K562 (cell line): ENCODE data around the gene RAD17. TPM values are rescaled to one million over a fixed set of nuclear protein-coding genes. Genes with fewer than 3 reads are reported as not detected.
A peak's percentile ranks its signal among the peaks of the same experiment; 100 is the strongest.

Source experiments
- GATA2 ChIP-seq: sonication (generic); formaldehyde crosslinking; IDR thresholded peaks from 2 replicates; pipeline ENCODE4 v1.4.0; 2020; ENCODE audit warnings: mild to moderate bottlenecking, missing genetic modification reagents
- SMARCE1 ChIP-seq: fragments of 450-650 bp; IDR thresholded peaks from 2 replicates; pipeline ENCODE4 v1.7.1; 2016; ENCODE audit warnings: mild to moderate bottlenecking
- TEAD4 ChIP-seq, 2 experiments: sonication (generic) in 1 of 2; formaldehyde crosslinking in 1 of 2; IDR thresholded peaks; 2 replicates each; pipeline versions ENCODE4 v1.6.1 to v1.8.0; 2012 to 2022; ENCODE audit warnings: borderline replicate concordance in 1 of 2, inconsistent platforms in 1 of 2, low read length in 1 of 2, mild to moderate bottlenecking in 1 of 2, missing genetic modification reagents in 1 of 2
- polyA plus RNA-seq, 8 experiments: library from polyadenylated mRNA; depleted of rRNA in 4 of 8; stranded (reverse) in 5 of 8; unstranded in 3 of 8; fragments of >200 nt; fragmentation: Nextera tagmentation in 2 of 8; fragmentation: Illumina TruSeq in 1 of 8; extraction: Ambion mirVana in 2 of 8; extraction: Trizol in 1 of 8; gene quantifications; 2 replicates each; pipeline versions ENCODE4 v1.2.1 to v1.2.3, GENCODE V29; 2011 to 2014; ENCODE audit warnings: inconsistent platforms in 1 of 8, missing spikeins in 1 of 8
- total RNA-seq, 7 experiments: library from RNA; depleted of rRNA in 6 of 7; stranded (reverse); fragments of >200 nt in 6 of 7; fragmentation: Illumina TruSeq in 2 of 7; extraction: Trizol in 2 of 7; gene quantifications; 2 replicates each; pipeline versions ENCODE4 v1.2.1 to v1.2.3, GENCODE V29; 2011 to 2021; ENCODE audit warnings: low replicate concordance in 1 of 7
- TF ChIP-seq, protein P1 (sequence below): fragments of 200-600 bp; sonication (generic); IDR thresholded peaks from one replicate; pipeline ENCODE4 v1.6.1; 2012; ENCODE audit warnings: mild to moderate bottlenecking, low read depth, low read length, inconsistent platforms

The RAD17 gene
- total and polyA plus RNA-seq, 9 of the 15 experiments (the other 6 are each of a cell fraction or from before 2014, with no cell fraction given): 21.1 to 50.1 (median 40.1) TPM

DNA sequence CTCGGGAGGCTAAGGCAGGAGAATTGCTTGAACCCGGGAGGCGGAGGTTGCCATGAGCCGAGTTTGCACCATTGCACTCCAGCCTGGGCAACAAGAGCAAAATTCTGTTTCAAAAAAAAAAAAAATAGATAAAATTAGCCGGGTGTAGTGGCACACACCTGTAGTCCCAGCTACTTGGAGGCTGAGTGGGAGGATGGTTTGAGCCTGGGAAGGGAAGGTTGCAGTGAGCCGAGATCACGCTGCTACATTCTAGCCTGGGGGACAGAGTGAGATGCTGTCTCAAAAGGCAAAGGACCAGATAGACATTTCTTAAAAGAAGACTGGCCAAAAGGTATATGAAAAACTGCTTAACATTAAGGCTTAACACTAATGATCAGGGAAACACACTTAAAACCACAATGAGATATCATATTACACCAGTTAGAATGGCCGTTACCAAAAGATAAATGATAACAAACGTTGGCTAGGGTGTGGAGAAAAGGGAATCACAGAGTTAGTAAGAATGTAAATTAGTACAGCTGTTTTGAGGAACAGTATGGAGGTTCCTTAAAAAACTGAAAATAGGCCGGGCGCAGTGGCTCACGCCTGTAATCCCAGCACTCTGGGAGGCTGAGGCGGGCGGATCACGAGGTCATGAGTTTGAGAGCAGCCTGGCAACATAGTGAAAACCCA is 35.2 kb downstream of the RAD17 start (continued):
- TF ChIP-seq SMARCE1 (peak; percentile 42; the same call in 1 of the 2 replicates), GATA2 (CRISPR knock-in tag) (no peak), TEAD4 (IDR thresholded peaks at IDR 0.05; ENCODE audit: low read length) (0 out of 2 replicates have a peak, but pooled peaks have one; percentile 27), TEAD4 (CRISPR knock-in tag; IDR thresholded peaks at IDR 0.05; ENCODE audit: borderline replicate concordance) (no peak)
- TF ChIP-seq, protein P1, sequence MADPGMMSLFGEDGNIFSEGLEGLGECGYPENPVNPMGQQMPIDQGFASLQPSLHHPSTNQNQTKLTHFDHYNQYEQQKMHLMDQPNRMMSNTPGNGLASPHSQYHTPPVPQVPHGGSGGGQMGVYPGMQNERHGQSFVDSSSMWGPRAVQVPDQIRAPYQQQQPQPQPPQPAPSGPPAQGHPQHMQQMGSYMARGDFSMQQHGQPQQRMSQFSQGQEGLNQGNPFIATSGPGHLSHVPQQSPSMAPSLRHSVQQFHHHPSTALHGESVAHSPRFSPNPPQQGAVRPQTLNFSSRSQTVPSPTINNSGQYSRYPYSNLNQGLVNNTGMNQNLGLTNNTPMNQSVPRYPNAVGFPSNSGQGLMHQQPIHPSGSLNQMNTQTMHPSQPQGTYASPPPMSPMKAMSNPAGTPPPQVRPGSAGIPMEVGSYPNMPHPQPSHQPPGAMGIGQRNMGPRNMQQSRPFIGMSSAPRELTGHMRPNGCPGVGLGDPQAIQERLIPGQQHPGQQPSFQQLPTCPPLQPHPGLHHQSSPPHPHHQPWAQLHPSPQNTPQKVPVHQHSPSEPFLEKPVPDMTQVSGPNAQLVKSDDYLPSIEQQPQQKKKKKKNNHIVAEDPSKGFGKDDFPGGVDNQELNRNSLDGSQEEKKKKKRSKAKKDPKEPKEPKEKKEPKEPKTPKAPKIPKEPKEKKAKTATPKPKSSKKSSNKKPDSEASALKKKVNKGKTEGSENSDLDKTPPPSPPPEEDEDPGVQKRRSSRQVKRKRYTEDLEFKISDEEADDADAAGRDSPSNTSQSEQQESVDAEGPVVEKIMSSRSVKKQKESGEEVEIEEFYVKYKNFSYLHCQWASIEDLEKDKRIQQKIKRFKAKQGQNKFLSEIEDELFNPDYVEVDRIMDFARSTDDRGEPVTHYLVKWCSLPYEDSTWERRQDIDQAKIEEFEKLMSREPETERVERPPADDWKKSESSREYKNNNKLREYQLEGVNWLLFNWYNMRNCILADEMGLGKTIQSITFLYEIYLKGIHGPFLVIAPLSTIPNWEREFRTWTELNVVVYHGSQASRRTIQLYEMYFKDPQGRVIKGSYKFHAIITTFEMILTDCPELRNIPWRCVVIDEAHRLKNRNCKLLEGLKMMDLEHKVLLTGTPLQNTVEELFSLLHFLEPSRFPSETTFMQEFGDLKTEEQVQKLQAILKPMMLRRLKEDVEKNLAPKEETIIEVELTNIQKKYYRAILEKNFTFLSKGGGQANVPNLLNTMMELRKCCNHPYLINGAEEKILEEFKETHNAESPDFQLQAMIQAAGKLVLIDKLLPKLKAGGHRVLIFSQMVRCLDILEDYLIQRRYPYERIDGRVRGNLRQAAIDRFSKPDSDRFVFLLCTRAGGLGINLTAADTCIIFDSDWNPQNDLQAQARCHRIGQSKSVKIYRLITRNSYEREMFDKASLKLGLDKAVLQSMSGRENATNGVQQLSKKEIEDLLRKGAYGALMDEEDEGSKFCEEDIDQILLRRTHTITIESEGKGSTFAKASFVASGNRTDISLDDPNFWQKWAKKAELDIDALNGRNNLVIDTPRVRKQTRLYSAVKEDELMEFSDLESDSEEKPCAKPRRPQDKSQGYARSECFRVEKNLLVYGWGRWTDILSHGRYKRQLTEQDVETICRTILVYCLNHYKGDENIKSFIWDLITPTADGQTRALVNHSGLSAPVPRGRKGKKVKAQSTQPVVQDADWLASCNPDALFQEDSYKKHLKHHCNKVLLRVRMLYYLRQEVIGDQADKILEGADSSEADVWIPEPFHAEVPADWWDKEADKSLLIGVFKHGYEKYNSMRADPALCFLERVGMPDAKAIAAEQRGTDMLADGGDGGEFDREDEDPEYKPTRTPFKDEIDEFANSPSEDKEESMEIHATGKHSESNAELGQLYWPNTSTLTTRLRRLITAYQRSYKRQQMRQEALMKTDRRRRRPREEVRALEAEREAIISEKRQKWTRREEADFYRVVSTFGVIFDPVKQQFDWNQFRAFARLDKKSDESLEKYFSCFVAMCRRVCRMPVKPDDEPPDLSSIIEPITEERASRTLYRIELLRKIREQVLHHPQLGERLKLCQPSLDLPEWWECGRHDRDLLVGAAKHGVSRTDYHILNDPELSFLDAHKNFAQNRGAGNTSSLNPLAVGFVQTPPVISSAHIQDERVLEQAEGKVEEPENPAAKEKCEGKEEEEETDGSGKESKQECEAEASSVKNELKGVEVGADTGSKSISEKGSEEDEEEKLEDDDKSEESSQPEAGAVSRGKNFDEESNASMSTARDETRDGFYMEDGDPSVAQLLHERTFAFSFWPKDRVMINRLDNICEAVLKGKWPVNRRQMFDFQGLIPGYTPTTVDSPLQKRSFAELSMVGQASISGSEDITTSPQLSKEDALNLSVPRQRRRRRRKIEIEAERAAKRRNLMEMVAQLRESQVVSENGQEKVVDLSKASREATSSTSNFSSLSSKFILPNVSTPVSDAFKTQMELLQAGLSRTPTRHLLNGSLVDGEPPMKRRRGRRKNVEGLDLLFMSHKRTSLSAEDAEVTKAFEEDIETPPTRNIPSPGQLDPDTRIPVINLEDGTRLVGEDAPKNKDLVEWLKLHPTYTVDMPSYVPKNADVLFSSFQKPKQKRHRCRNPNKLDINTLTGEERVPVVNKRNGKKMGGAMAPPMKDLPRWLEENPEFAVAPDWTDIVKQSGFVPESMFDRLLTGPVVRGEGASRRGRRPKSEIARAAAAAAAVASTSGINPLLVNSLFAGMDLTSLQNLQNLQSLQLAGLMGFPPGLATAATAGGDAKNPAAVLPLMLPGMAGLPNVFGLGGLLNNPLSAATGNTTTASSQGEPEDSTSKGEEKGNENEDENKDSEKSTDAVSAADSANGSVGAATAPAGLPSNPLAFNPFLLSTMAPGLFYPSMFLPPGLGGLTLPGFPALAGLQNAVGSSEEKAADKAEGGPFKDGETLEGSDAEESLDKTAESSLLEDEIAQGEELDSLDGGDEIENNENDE: no peak
